IPS-15b (cell line): ENCODE results near the gene UNC5C.

ENCODE experiments used
- H3K27me3 ChIP-seq: one replicate; pipeline ENCODE4 v1.6.1; 2013; ENCODE audit warnings: low read length; ENCODE audit not compliant: control insufficient read depth, insufficient read depth
- H3K36me3 ChIP-seq: one replicate; pipeline ENCODE4 v1.6.1; 2013; ENCODE audit warnings: low read length; ENCODE audit not compliant: control insufficient read depth, insufficient read depth
- H3K4me1 ChIP-seq: one replicate; pipeline ENCODE4 v1.6.1; 2013; ENCODE audit warnings: mild to moderate bottlenecking, low read length; ENCODE audit not compliant: control insufficient read depth, insufficient read depth
- H3K4me3 ChIP-seq: one replicate; pipeline ENCODE4 v1.5.1; 2013; ENCODE audit warnings: low read depth, low read length
- H3K9ac ChIP-seq: one replicate; pipeline ENCODE4 v1.6.1; 2013; ENCODE audit warnings: low read depth, mild to moderate bottlenecking, low read length
- H3K9me3 ChIP-seq: one replicate; pipeline ENCODE4 v1.6.1; 2013; ENCODE audit warnings: mild to moderate bottlenecking, low read length; ENCODE audit not compliant: control insufficient read depth, insufficient read depth

UNC5C gene

DNA sequence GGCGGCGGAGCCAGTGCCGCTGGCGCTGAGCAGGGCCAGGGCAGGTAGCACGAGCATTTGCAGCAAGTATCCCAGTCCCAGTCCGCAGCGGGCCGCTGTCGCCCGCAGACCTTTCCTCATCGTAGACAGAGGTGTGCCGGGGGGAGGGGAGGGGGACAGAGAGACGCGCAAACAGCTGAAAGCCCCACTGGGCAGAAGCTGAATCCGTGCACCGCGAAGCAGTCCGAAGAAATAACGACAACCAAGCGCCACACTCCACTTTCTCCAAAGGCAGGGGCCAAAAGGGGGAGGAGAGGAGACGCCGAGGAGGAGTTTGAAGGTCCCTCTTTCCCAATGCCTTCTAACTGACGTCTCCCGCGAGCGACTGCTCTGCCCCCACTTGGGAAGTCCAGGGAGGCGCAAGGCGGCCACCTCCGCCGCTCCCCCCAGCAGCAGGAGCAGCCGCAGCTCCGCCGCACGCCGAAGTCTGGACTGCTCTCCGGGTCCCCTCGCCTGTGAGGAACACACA lies at the start of gene UNC5C:
Gene UNC5C (minus strand): TSS at position 236 of the 508 bp plus-strand sequence.
- no peak within 1 kb of the TSS for H3K9ac ChIP-seq
- peaks cover 74% of the 10 kb centered on the region for H3K27me3 ChIP-seq
- H3K36me3 ChIP-seq, result no peaks in the 10 kb centered on the region
- peaks cover 2% of the 10 kb centered on the region for H3K4me1 ChIP-seq
- H3K9me3 ChIP-seq, result no peaks in the 10 kb centered on the region
- H3K4me3 ChIP-seq, result peak within 1 kb of the TSS; percentile 74

DNA sequence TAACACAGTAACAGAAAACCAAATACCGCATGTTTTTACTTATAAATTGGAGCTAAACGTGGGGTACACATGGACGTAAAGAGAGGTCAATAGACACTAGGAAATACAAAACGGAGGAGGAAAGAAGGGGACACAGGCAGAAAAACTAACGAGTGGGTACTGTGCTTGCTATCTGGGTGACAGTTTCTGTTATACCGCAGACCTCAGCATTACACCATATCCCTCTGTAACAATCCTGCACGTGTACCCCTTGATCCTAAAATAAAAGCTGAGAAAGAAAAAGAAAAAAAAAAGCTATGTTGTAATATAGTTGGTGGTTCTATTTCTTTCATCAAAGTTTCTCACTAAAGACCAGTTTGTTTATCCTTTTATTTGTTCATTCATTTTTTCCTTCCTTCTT lies 47.9 kb upstream of the UNC5C start:
- no peaks in the 10 kb centered on the region for H3K9me3 ChIP-seq
- H3K9ac ChIP-seq, result no peak overlapping the region
- no peaks in the 10 kb centered on the region for H3K36me3 ChIP-seq
- H3K4me1 ChIP-seq, result no peaks in the 10 kb centered on the region
- no peak overlapping the region for H3K4me3 ChIP-seq
- H3K27me3 ChIP-seq, result no peaks in the 10 kb centered on the region

GRCh38 chr4:95594629-95595028 lies 45.9 kb upstream of the UNC5C start:
- no peak overlapping the region for H3K9ac ChIP-seq
- H3K4me3 ChIP-seq, result no peak overlapping the region
- no peaks in the 10 kb centered on the region for H3K27me3 ChIP-seq
- H3K9me3 ChIP-seq, result no peaks in the 10 kb centered on the region
- no peaks in the 10 kb centered on the region for H3K36me3 ChIP-seq
- H3K4me1 ChIP-seq, result no peaks in the 10 kb centered on the region

- no peaks in the 10 kb centered on the region for H3K4me1 ChIP-seq
- no peaks in the 10 kb centered on the region for H3K27me3 ChIP-seq
- no peaks in the 10 kb centered on the region for H3K9me3 ChIP-seq
- H3K9ac ChIP-seq, result no peak overlapping the region
- no peak overlapping the region for H3K4me3 ChIP-seq
- H3K36me3 ChIP-seq, result no peaks in the 10 kb centered on the region
Observed at GRCh38 chr4:95594013-95594412, 45.2 kb upstream of the UNC5C start.

- Histone ChIP-seq H3K27me3 (no peaks in the 10 kb centered on the region), H3K4me1 (no peaks in the 10 kb centered on the region), H3K36me3 (no peaks in the 10 kb centered on the region), H3K9ac (no peak overlapping the region), H3K9me3 (no peaks in the 10 kb centered on the region), H3K4me3 (no peak overlapping the region)
Observed at GRCh38 chr4:95591278-95591677, 42.5 kb upstream of the UNC5C start.

- no peak overlapping the region for H3K4me3 ChIP-seq
- H3K27me3 ChIP-seq, result no peaks in the 10 kb centered on the region
- no peak overlapping the region for H3K9ac ChIP-seq
- H3K9me3 ChIP-seq, result no peaks in the 10 kb centered on the region
- no peaks in the 10 kb centered on the region for H3K4me1 ChIP-seq
- no peaks in the 10 kb centered on the region for H3K36me3 ChIP-seq
Observed at GRCh38 chr4:95590615-95591014, 41.8 kb upstream of the UNC5C start.

GRCh38 chr4:95585016-95585695 lies 36.4 kb upstream of the UNC5C start:
- Histone ChIP-seq H3K9me3 (no peaks in the 10 kb centered on the region), H3K27me3 (no peaks in the 10 kb centered on the region), H3K36me3 (no peaks in the 10 kb centered on the region), H3K4me1 (no peaks in the 10 kb centered on the region), H3K4me3 (no peak overlapping the region), H3K9ac (no peak overlapping the region)

- Histone ChIP-seq H3K4me3 (no peak overlapping the region), H3K4me1 (no peaks in the 10 kb centered on the region), H3K27me3 (no peaks in the 10 kb centered on the region), H3K9me3 (no peaks in the 10 kb centered on the region), H3K36me3 (no peaks in the 10 kb centered on the region), H3K9ac (no peak overlapping the region)
Observed at GRCh38 chr4:95580226-95580625, 31.5 kb upstream of the UNC5C start.

- Histone ChIP-seq H3K9ac (no peak overlapping the region), H3K36me3 (no peaks in the 10 kb centered on the region), H3K4me1 (peaks cover 2% of the 10 kb centered on the region), H3K9me3 (no peaks in the 10 kb centered on the region), H3K4me3 (no peak overlapping the region), H3K27me3 (no peaks in the 10 kb centered on the region)
Observed at GRCh38 chr4:95572304-95572991, 23.7 kb upstream of the UNC5C start.

GRCh38 chr4:95571577-95571976 lies 22.8 kb upstream of the UNC5C start:
- no peaks in the 10 kb centered on the region for H3K9me3 ChIP-seq
- peaks cover 2% of the 10 kb centered on the region for H3K4me1 ChIP-seq
- no peaks in the 10 kb centered on the region for H3K36me3 ChIP-seq
- no peaks in the 10 kb centered on the region for H3K27me3 ChIP-seq
- no peak overlapping the region for H3K4me3 ChIP-seq
- no peak overlapping the region for H3K9ac ChIP-seq

- Histone ChIP-seq H3K4me1 (no peaks in the 10 kb centered on the region), H3K36me3 (no peaks in the 10 kb centered on the region), H3K9ac (no peak overlapping the region), H3K4me3 (no peak overlapping the region), H3K9me3 (no peaks in the 10 kb centered on the region), H3K27me3 (no peaks in the 10 kb centered on the region)
Observed at GRCh38 chr4:95563638-95564337, 15.0 kb upstream of the UNC5C start.

DNA sequence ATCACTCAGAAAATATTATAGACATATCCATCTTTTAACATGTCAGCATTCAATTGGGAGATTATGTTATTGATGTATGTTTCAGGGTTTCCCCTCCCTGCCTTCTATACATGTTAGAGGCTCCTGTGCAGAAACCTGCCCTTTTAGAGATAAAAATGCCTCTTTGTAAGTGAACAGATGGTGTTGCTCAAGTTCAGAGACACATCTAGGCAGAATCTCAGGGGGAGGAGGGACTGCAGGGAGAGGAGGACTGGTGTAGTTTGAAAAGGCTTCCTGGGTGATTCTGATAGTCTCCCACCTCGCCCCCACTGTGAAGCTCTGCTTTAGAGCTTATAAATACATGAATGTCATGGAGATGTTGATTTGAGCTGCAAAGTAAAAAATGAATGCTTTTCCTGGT lies 12.0 kb upstream of the UNC5C start:
- Histone ChIP-seq H3K9me3 (no peaks in the 10 kb centered on the region), H3K4me1 (no peaks in the 10 kb centered on the region), H3K4me3 (no peak overlapping the region), H3K27me3 (no peaks in the 10 kb centered on the region), H3K36me3 (no peaks in the 10 kb centered on the region), H3K9ac (no peak overlapping the region)
